ENCODE measurements around the gene CNST.

The CNST gene, protein sequence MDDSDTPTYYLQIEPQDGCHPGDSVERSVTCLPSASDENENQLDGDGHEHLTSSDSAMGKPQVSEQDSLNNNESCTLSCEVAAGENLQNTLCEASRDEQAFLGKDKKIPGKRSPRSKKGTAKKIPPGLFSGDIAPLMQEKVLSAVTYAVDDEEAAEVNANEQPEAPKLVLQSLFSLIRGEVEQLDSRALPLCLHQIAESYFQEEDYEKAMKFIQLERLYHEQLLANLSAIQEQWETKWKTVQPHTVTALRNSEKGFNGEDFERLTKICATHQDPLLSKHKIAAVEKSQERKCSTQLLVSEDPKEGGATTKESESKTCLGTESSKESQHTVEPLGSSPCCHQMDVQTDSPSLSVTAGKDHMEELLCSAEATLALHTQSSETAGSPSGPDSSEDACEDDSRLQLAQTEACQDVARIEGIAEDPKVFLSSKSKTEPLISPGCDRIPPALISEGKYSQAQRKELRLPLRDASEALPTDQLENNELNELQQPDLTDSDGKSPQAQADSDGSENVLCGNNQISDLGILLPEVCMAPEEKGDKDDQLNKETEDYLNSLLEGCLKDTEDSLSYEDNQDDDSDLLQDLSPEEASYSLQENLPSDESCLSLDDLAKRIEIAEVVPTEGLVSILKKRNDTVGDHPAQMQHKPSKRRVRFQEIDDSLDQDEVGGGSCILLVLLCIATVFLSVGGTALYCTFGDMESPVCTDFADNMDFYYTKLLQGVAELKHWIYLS

DNA sequence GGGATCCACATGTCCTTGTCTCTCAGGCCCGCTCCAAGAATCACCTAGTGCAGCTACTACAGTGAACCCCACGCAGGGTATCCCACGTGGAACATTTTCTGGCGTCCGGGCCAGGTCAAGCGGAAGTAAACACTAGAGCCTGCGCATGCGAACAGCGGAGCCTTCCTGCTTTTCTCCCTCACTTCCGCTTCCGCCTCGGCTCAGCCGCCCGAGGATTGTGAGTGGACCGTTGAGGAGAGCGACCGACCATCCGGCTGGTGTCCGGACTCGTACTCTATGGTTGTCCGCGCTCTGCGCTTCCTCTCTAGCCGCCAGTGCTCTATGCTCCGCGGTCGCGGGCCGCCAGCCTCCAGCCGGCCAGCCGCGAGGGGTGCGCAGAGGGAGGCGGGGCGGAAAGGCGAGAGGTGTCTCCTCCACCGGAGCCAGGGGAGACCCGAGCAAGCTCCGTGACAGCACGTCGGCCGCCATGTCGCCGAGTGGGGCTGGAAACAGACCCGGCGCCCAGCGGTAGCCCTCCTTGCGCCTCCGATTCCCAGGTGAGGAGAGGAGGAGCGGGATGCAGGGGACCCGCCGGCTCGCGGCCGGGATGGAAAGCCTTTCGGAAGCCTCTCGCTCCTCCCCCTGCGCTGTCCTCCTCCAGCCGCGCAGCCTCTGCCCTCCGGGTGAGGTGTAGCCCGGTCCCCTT, at the start of gene CNST, which contains the start of gene TFB2M:
Gene CNST (plus strand): TSS at position 329 of the 685 bp plus-strand sequence. CDS start 25,107 bp downstream, outside the sequence.
Gene TFB2M (minus strand): TSS at position 134 of the 685 bp plus-strand sequence. CDS start 123 bp downstream, at position 11.
- Histone ChIP-seq H3K9ac (ENCODE audit: low read length) (peak within 1 kb of the TSS; percentile 67), H3K27me3 (ENCODE audit: control insufficient read depth in 1 of 2, insufficient read depth in 2 of 2, low read length in 2 of 2) (no peaks in the 10 kb centered on the region), H3K27ac (ENCODE audit: low read depth, low read length) (peak within 1 kb of the TSS; percentile 95), H3K4me1 (ENCODE audit: insufficient read depth, low read length) (peaks cover 40% of the 10 kb centered on the region), H3K36me3 (ENCODE audit: insufficient read depth, low read length) (peaks cover 3% of the 10 kb centered on the region), H3K4me3 (ENCODE audit: low read depth in 1 of 2, low read length in 2 of 2) (peak within 1 kb of the TSS; percentile 92 to 100), H3K9me3 (ENCODE audit: low read length) (no peaks in the 10 kb centered on the region)

DNA sequence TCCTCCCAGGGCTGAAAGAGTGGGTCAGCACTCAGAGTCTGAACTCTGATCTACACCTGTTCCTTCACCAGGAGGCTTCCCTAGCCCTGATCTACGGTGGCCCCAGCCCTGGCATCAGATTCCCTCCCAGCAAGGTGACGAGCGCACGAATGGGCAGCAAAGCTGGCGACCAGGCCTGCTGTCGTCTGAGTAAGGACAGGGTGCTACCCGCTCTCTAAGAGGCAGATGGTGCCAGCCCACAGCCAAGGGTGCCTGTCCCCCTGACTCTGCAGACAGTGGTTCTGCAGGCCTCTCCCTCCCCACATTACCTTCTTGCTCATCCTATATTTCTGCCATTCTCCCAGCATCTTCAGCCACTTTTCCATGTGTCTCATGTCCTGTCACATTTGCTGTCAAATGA, 48.9 kb upstream of the CNST start:
- H3K4me3 ChIP-seq (ENCODE audit: low read depth in 1 of 2, low read length in 2 of 2): no peak overlapping the region
- H3K9me3 ChIP-seq (ENCODE audit: low read length): peaks cover 8% of the 10 kb centered on the region
- no peak overlapping the region for H3K27ac ChIP-seq (ENCODE audit: low read depth, low read length)
- H3K9ac ChIP-seq (ENCODE audit: low read length): no peak overlapping the region
- no peaks in the 10 kb centered on the region for H3K36me3 ChIP-seq (ENCODE audit: insufficient read depth, low read length)
- no peaks in the 10 kb centered on the region for H3K27me3 ChIP-seq (ENCODE audit: control insufficient read depth in 1 of 2, insufficient read depth in 2 of 2, low read length in 2 of 2)
- H3K4me1 ChIP-seq (ENCODE audit: insufficient read depth, low read length): no peaks in the 10 kb centered on the region

DNA sequence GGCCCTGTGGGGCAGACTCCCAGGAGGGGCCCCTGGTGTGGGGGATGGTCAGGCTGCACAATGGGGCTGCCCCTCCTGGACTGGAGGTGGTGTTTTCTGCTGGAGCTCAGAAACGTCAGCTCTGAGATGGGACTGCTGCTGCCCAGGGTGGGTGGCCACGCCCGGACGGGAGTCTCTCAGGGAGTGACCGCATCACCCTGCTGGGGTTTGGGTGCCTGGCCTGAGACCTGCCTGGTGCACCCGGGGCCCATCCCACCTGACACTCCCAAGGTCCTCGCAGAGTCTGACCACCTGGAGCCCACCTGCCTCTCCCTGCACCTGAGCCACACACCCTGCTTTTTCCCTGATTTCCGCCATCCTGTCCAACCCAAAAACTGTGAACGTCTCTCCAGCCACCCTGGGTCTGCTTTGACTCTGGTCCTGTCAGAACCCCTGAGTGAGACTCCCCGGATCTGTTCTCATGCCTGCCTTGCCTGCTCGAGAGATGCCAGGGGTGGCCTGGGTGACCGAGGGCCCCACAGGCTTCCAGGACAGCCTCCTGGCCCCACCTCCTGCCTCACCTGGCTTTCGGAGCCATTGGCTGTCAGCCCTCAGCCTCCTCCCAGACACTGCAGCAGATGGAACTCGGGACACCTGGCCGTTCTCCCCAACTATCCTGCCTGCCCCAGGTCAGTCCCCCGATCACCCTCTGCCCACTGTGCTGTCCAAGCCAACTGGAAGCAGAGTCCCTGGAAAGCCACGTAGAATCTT, 47.6 kb upstream of the CNST start:
- H3K9ac ChIP-seq (ENCODE audit: low read length): no peak overlapping the region
- H3K27ac ChIP-seq (ENCODE audit: low read depth, low read length): no peak overlapping the region
- no peaks in the 10 kb centered on the region for H3K36me3 ChIP-seq (ENCODE audit: insufficient read depth, low read length)
- H3K4me1 ChIP-seq (ENCODE audit: insufficient read depth, low read length): no peaks in the 10 kb centered on the region
- H3K27me3 ChIP-seq (ENCODE audit: control insufficient read depth in 1 of 2, insufficient read depth in 2 of 2, low read length in 2 of 2): no peaks in the 10 kb centered on the region
- H3K9me3 ChIP-seq (ENCODE audit: low read length): peaks cover 8% of the 10 kb centered on the region
- no peak overlapping the region for H3K4me3 ChIP-seq (ENCODE audit: low read depth in 1 of 2, low read length in 2 of 2)

DNA sequence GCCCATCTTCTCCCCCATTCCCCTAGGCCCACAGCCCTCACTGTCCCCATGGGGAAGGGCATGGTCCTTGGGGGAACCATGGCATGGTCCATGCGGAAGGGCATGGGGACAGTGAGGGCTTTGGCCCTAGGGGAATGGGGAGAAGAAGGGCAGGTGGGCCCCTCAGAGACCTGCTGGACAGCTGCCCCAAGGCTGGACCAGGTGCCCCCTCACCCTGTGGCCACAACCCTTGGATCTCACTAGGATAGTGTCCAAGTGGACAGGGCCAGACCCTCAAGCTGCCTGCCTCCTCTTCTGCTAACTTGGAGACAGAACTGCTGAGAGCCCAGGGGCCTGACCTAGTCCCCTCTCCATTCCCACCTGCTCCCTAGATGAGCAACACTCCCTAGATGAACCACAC, 46.7 kb upstream of the CNST start:
- Histone ChIP-seq H3K27me3 (ENCODE audit: control insufficient read depth in 1 of 2, insufficient read depth in 2 of 2, low read length in 2 of 2) (no peaks in the 10 kb centered on the region), H3K36me3 (ENCODE audit: insufficient read depth, low read length) (no peaks in the 10 kb centered on the region), H3K4me3 (ENCODE audit: low read depth in 1 of 2, low read length in 2 of 2) (no peak overlapping the region), H3K9me3 (ENCODE audit: low read length) (peaks cover 8% of the 10 kb centered on the region), H3K9ac (ENCODE audit: low read length) (no peak overlapping the region), H3K27ac (ENCODE audit: low read depth, low read length) (no peak overlapping the region), H3K4me1 (ENCODE audit: insufficient read depth, low read length) (no peaks in the 10 kb centered on the region)

DNA sequence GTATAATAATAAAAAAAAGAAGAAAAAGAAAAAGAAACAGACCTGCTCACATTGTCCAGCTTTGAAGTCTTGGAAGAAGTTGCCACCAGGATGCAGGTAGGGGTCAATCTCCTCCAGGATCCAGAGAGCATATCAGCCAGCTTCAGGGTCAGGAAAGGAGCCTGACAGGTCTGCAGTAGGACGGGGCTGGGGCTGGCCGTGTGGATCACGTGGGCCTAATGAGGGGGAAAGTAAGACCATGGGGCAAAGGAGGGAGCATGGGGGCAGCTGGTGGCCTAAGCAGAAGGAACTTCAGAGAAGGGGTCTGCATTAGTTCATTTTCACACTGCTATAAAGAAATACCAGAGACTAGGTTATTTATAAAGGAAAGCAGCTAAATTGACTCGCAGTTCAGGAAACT, 39.9 kb upstream of the CNST start:
- Histone ChIP-seq H3K9ac (ENCODE audit: low read length) (no peak overlapping the region), H3K36me3 (ENCODE audit: insufficient read depth, low read length) (no peaks in the 10 kb centered on the region), H3K4me1 (ENCODE audit: insufficient read depth, low read length) (no peaks in the 10 kb centered on the region), H3K27ac (ENCODE audit: low read depth, low read length) (no peak overlapping the region), H3K27me3 (ENCODE audit: control insufficient read depth in 1 of 2, insufficient read depth in 2 of 2, low read length in 2 of 2) (no peaks in the 10 kb centered on the region), H3K9me3 (ENCODE audit: low read length) (peaks cover 8% of the 10 kb centered on the region), H3K4me3 (ENCODE audit: low read depth in 1 of 2, low read length in 2 of 2) (no peak overlapping the region)

DNA sequence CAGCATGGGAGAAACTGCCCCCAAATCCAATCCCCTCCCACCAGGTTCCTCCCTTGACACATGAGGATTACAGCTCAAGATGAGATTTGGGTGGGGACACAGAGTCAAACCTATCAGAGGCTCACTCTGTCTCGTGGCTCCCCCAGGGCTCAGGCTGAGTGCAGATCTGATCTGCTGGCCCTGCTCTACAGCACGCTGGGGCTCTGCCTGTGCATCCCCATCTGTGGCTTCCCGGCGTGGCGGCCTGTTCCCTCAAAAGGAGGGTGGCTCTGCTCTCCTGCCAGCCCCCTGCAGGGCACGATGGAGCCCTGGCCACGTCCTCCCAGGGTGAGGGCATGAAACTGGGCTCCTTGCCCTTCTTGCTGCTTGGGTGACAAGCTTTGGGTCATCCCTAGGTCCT, 39.3 kb upstream of the CNST start:
- Histone ChIP-seq H3K36me3 (ENCODE audit: insufficient read depth, low read length) (no peaks in the 10 kb centered on the region), H3K27ac (ENCODE audit: low read depth, low read length) (no peak overlapping the region), H3K9me3 (ENCODE audit: low read length) (peaks cover 8% of the 10 kb centered on the region), H3K4me1 (ENCODE audit: insufficient read depth, low read length) (no peaks in the 10 kb centered on the region), H3K9ac (ENCODE audit: low read length) (no peak overlapping the region), H3K27me3 (ENCODE audit: control insufficient read depth in 1 of 2, insufficient read depth in 2 of 2, low read length in 2 of 2) (no peaks in the 10 kb centered on the region), H3K4me3 (ENCODE audit: low read depth in 1 of 2, low read length in 2 of 2) (no peak overlapping the region)

DNA sequence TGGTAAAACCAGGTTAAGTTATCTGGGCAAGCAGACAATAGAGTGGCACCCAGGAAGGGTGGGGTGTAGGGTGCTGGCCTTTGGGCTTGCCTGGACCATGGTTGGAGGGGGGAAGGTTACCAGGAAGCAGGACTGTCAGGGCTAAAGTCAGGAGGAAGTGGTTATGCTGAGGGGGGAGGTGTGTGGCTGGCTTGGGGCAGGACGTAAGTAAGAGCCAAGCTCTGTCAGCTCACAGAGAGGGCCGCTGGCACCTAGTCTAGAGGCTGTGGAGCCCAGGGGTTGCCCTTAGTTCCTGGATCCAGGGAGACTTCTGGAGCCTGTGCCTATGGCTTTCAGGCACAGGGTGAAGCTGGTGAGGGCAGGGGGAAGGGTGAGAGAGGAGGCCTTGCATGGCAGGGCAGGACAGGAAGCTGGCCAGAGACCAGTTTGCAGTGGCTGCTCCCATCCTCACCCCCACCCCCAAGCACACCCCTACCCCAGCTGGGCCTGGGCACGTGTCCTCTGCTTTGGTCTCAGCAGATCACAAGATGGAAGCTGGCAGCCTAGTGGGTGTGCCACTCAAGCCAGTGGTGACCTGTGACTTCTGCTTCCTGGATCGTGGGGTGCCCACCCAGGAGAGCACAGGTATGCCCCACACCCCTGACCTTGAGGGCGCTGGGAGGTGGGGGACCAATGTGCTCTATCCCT, 38.7 kb upstream of the CNST start:
- no peak overlapping the region for H3K27ac ChIP-seq (ENCODE audit: low read depth, low read length)
- no peak overlapping the region for H3K4me3 ChIP-seq (ENCODE audit: low read depth in 1 of 2, low read length in 2 of 2)
- peaks cover 8% of the 10 kb centered on the region for H3K9me3 ChIP-seq (ENCODE audit: low read length)
- H3K4me1 ChIP-seq (ENCODE audit: insufficient read depth, low read length): no peaks in the 10 kb centered on the region
- H3K9ac ChIP-seq (ENCODE audit: low read length): no peak overlapping the region
- no peaks in the 10 kb centered on the region for H3K36me3 ChIP-seq (ENCODE audit: insufficient read depth, low read length)
- H3K27me3 ChIP-seq (ENCODE audit: control insufficient read depth in 1 of 2, insufficient read depth in 2 of 2, low read length in 2 of 2): no peaks in the 10 kb centered on the region

DNA sequence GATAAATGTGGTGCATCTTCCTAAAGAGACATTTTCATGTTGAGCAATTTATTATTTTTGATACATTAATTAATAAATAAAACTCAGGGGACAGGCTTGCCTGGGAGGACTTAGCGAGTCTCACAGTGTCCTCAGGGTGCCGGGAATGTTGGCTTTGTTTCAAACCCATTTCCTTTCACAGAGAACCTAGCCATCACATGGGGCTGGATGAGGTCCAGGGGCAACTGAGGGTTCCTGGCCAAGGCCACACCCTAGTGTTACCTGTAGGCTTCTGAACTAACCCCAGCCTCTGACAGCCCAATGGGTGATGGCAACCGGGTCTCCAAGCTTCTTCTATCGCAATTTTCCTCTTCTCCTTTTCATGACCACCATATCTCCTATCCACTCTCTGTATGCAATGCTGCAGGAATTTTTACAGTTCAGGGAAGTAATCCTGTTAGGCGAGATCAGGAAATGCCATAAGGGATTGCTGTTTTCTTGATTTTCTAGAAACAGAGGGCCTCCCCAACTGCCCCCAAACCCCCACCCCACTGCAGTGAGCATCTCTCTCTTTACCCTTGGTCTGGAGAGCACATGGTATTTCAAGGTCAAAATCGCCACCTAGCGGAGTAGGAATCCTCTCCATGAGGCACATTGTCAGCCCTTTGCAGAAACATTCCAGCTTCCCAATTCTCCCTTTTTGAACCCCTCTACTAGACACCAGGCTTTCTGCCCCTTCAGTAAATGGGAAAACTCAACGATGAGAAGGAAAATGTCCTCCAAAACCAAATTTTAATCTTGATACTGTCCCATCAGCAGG, 37.1 kb upstream of the CNST start:
- no peaks in the 10 kb centered on the region for H3K27me3 ChIP-seq (ENCODE audit: control insufficient read depth in 1 of 2, insufficient read depth in 2 of 2, low read length in 2 of 2)
- H3K36me3 ChIP-seq (ENCODE audit: insufficient read depth, low read length): no peaks in the 10 kb centered on the region
- H3K4me1 ChIP-seq (ENCODE audit: insufficient read depth, low read length): no peaks in the 10 kb centered on the region
- no peak overlapping the region for H3K4me3 ChIP-seq (ENCODE audit: low read depth in 1 of 2, low read length in 2 of 2)
- no peak overlapping the region for H3K27ac ChIP-seq (ENCODE audit: low read depth, low read length)
- no peak overlapping the region for H3K9ac ChIP-seq (ENCODE audit: low read length)
- H3K9me3 ChIP-seq (ENCODE audit: low read length): peaks cover 8% of the 10 kb centered on the region

DNA sequence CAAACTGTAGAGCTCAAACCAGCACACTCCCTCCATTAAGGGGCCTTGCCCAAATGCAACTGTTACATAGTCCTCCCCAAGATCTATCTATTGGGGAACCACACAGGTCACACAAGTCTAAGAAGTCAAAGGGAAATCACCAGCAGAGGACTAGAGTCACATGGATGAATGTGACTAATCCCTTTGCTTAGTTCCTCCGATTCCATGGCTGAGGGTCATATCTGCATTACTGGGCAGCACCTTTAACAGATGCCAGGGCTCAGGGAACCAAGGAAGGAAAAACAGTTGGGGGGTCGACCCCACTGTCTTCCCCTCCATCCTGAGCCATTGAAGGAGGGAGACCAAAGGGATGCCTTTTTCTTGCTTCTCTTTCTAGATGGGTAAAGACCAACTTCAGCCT, 35.8 kb upstream of the CNST start:
- H3K4me3 ChIP-seq (ENCODE audit: low read depth in 1 of 2, low read length in 2 of 2): no peak overlapping the region
- H3K27me3 ChIP-seq (ENCODE audit: control insufficient read depth in 1 of 2, insufficient read depth in 2 of 2, low read length in 2 of 2): no peaks in the 10 kb centered on the region
- no peaks in the 10 kb centered on the region for H3K4me1 ChIP-seq (ENCODE audit: insufficient read depth, low read length)
- H3K36me3 ChIP-seq (ENCODE audit: insufficient read depth, low read length): no peaks in the 10 kb centered on the region
- H3K27ac ChIP-seq (ENCODE audit: low read depth, low read length): no peak overlapping the region
- H3K9ac ChIP-seq (ENCODE audit: low read length): no peak overlapping the region
- H3K9me3 ChIP-seq (ENCODE audit: low read length): peaks cover 8% of the 10 kb centered on the region

DNA sequence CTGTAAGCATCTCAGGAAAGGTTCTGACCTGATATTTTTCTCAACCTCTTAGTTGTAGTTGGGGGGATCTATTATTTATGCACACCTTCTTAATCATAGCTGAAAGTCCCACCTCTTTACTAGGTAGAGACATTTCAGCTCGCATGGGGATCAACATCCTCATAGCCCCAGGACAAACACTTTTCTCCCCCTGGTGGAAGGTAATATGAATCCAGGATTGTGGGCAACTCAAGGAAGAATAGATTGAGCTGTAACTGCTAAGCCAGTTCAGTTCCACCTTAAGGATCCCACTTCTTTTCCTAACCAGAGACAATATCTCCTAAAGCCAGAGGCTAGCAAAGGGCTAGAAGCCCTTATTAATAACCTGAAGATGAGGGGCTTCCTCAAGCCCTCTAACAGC, 33.7 kb upstream of the CNST start:
- Histone ChIP-seq H3K9ac (ENCODE audit: low read length) (no peak overlapping the region), H3K27ac (ENCODE audit: low read depth, low read length) (no peak overlapping the region), H3K4me3 (ENCODE audit: low read depth in 1 of 2, low read length in 2 of 2) (no peak overlapping the region), H3K9me3 (ENCODE audit: low read length) (peaks cover 8% of the 10 kb centered on the region), H3K27me3 (ENCODE audit: control insufficient read depth in 1 of 2, insufficient read depth in 2 of 2, low read length in 2 of 2) (no peaks in the 10 kb centered on the region), H3K36me3 (ENCODE audit: insufficient read depth, low read length) (no peaks in the 10 kb centered on the region), H3K4me1 (ENCODE audit: insufficient read depth, low read length) (no peaks in the 10 kb centered on the region)

All from muscle layer of colon (tissue), 2 donors.